Forelimb muscle (tissue), 1 donor: ENCODE results near the gene MLIP. TPM values are rescaled to one million over a fixed set of nuclear protein-coding genes. Genes with fewer than 3 reads are reported as not detected.

ENCODE experiments used
- DNase-seq: peaks from one replicate; pipeline ENCODE4 v3.0.0-alpha.2; 2013; ENCODE audit warnings: low read depth
- polyA plus RNA-seq: library from polyadenylated mRNA; unstranded; fragments of 120-200 nt; gene quantifications from one replicate; pipeline ENCODE4 v1.2.1, GENCODE V29; 2013; ENCODE audit not compliant: insufficient read length

The MLIP gene
- polyA plus RNA-seq, 1 donor, result 69.5 TPM

DNA sequence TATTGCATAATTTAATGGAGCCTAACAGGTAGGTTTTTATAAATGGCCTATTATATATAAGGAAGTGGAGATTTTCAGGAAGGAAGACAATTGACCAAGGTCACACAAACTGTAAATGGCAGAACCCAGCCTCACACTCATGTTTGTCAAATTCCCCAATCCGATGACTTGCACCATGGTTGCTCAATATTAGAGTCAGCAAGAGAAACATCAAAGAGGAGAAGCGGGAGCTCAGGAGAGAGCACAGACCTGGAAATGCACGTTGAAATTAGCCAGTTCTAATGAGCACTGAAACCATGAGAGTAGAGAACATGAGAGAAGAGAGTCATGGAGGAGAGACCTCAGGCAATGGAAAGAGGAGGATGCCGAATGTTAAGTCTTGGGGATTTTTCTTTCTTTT, 13.5 kb upstream of the MLIP start:
- no peak for DNase-seq

- no peak for DNase-seq
Observed at GRCh38 chr6:54098450-54099044, 12.7 kb upstream of the MLIP start.

DNA sequence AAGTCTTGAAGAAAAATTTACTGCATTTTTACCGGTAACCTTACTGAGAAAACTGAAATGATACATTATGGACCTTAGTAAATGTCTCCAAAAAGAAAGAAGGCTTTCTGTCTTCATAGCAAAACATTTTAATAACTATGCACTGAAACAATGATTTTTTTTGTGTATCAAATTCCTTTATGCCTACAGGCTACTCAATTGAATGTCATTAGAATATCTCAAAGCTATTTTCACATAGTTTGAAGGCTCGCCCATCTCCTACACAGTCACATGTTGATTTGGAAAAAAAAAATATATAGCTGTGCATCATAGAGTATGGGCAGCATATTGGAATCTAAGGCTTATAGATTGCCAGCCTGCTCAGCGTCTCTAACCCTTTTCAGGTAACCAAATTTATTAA, 12.0 kb upstream of the MLIP start:
- no peak for DNase-seq

GRCh38 chr6:54100411-54101006, 10.7 kb upstream of the MLIP start:
- no peak for DNase-seq

GRCh38 chr6:54102238-54102637, 9.0 kb upstream of the MLIP start:
- no peak for DNase-seq

DNA sequence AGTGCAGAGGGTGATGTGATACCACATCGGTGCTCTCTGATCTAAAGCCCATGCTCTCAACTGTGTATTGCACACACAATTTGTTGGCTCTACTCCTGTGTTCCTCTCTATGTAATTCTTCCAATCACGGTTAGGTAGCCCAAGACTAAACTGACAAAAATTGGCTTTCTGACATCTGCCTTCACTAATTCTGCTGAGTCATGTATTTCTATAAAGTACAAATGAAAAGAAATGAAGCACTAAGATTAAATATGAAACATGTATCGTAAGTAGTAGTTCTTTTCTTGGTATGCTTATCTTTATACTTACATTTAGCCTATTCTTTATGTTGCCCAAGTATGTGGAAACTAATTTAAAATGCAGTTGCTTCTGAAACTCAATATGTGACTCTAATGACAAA, 7.7 kb upstream of the MLIP start:
- no peak for DNase-seq

DNA sequence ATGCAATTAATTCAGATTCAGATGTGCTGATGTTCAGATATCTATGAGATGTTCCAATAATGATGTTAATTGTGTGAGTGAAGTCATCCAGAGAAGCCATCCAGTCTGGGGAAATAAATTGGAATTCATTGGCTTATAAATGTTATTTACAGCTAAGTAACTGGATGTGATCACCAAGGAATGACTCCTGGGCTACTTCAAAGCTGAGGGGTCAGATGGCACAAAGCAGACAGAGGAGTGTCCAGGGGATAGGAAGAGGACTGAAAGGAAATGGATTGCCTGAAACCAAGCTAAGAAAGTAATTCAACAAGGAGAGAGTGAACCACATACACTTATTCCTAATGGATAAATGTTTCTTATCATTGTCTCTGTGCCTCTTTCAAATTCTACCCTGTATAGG, 4.5 kb upstream of the MLIP start:
- no peak for DNase-seq

- DNase-seq, result no peak
Observed at GRCh38 chr6:54107470-54108090, 3.7 kb upstream of the MLIP start.

DNA sequence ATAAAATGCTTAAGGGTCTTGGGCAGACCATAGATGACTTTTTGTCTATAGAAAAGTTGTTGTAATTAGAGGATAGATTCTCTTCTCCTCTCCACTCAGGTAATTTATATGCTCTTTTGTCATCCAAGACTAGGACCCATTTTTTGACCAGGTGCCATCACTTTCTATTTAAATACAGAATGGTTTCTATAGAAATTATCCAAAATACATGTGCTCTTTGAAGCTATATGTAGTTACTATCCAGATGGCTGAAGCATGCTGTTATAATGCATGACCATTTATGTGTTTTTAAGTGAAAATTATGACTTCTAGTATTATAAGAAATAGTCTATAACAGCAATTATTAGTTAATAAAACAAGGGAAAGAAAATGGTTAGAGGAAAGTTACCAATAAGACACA, 3.0 kb upstream of the MLIP start:
- DNase-seq, result no peak

- DNase-seq, result no peak
Observed at GRCh38 chr6:54109586-54109985, 1.7 kb upstream of the MLIP start.

GRCh38 chr6:54112151-54112650, 958 bp downstream of the MLIP start:
- DNase-seq, result no peak

GRCh38 chr6:54114991-54115390, 3.7 kb downstream of the MLIP start:
- DNase-seq, result no peak

GRCh38 chr6:54115966-54116365, 4.7 kb downstream of the MLIP start:
- DNase-seq, result no peak

DNA sequence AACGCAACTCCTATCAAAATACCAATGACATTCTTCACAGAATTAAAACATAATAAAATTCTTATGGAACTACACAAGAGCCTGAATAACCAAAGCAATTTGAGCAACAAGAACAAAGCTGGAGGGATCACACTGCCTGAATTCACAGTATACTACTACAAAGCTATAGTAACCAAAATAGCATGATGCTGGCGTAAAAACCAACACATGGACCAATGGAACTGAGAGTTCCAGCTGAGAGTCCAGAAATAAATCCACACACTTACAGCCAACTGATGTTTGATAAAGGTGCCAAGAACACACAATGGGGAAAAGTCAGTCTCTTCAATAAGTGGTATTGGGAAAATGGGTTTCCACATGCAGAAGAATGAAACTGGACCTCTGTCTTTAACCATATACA, 6.9 kb downstream of the MLIP start:
- no peak for DNase-seq

GRCh38 chr6:54125493-54125892, 14.2 kb downstream of the MLIP start:
- DNase-seq, result no peak

GRCh38 chr6:54130179-54130578, 18.9 kb downstream of the MLIP start:
- DNase-seq, result no peak

GRCh38 chr6:54132587-54132986, 21.3 kb downstream of the MLIP start:
- no peak for DNase-seq

DNA sequence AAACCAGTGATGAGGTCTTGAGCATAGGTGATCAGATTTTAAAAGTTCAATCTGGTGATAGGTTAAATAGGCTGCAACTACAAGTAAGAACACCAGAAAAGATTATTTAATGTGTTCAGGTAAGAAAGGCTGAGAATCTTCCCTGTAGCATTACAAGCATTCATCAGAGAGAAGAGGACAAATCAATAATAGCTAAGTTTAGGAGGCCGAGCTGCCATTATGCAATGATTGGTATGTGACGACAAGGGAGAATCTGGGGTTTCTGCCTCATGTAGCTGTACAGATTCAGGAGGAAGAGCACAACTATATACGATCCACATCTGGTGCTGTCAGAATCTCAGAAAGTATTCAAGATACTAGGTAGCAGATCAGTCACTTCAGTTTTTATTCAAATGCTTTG, 21.9 kb downstream of the MLIP start:
- DNase-seq, result no peak

- DNase-seq, result no peak
Observed at GRCh38 chr6:54134935-54135334, 23.7 kb downstream of the MLIP start.

GRCh38 chr6:54135665-54136369, 24.6 kb downstream of the MLIP start:
- no peak for DNase-seq

DNA sequence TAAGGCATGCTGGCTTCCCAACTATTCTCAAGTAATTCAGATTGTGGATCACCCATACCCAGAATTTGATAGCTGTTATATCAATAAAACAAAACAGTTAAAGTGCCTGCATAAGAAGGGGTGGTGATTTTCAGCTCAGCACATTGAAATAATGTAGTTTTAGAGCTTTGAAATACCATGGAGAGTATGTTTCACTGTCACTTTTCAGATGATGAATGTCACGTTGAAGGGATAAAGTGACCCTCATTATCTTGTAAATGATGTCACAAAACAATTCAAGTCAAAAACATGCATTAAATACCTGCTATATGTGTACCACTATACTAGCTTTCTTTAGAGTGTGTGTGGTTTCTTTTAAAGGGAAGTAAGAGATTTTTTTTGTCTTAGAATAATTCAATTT, 27.6 kb downstream of the MLIP start:
- DNase-seq, result no peak

DNA sequence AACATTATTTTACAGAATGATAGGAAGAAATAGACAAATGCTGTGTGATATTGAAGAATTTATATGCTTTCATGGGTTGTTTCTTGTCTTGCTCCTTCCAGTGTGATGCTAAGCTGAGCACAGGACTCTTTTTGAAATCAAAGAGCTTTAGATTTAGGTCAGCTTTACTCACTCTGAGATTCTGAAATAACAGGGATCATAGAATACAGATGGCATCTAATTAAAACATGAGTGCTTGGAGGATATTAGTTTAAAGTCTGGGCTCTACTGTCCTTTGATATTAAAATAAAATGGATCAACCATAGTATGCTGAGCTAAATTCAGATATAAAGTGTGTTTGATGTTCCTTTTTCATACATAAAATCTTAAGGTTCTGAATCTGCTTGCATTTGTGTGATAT, 29.6 kb downstream of the MLIP start:
- no peak for DNase-seq
